D721Med (cell line): Measurements from ENCODE around the gene MBD3L2.
"Not testable (repeated sequence)": the region's sequence is repeated elsewhere in the genome, so short reads cannot be mapped to it uniquely, and the experiment has no call there.

Source experiments
- DNase-seq: peaks from one replicate; pipeline ENCODE4 v3.0.0; 2011; ENCODE audit warnings: low spot score; ENCODE audit not compliant: insufficient read length
- FAIRE-seq: peaks from 2 replicates; lab custom pipeline; 2011; peaks lifted over from hg19 to GRCh38; lab: Jason Lieb, UNC
- TF ChIP-seq, protein P1 (sequence below): IDR thresholded peaks from 2 replicates; pipeline ENCODE4 v1.5.1; 2012; ENCODE audit warnings: mild to moderate bottlenecking, control low read depth; ENCODE audit not compliant: insufficient read depth; ENCODE audit errors: missing control alignments

Gene MBD3L2

DNA sequence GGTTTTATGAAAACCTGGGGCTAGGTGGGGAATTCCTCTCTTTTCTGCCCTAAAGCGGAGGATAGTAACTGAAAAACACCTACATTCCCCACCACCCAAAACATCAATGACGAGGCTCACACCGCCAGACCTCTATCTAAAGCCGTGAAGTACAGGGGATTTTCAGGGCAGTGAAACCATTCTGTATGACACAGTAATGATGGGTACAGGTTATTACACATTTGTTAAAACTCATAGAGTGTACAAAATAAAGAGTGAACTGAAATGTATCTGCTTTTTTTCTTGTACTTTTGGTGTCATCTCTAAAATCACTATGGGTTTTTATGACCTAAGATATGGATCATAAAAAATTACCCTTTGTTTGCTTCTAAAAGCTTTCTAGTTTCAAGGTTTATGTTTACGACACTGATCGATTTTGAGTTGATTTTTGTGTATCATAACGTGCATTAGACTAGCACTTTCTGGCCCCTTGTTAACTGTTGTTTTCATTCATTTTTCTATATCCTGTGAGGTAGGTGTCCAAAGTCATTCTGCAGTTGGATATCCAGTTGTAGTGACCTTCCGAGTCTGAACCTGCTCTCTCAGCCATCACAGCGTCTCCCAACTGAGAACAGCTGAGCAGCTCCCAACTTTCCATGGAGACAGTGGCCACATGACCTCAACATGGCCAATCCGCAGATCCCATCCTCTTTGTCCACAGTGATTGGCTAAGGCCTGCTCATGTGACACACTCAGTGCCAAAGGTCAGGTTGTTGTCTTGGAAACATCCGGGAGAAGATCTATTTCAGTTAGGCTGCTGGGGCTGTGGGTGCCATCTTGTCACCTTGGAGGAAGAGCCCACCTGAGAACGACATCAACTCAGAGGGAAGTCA is 38.2 kb upstream of the MBD3L2 start:
- FAIRE-seq (no peak), DNase-seq (no peak)
- TF ChIP-seq, protein P1, sequence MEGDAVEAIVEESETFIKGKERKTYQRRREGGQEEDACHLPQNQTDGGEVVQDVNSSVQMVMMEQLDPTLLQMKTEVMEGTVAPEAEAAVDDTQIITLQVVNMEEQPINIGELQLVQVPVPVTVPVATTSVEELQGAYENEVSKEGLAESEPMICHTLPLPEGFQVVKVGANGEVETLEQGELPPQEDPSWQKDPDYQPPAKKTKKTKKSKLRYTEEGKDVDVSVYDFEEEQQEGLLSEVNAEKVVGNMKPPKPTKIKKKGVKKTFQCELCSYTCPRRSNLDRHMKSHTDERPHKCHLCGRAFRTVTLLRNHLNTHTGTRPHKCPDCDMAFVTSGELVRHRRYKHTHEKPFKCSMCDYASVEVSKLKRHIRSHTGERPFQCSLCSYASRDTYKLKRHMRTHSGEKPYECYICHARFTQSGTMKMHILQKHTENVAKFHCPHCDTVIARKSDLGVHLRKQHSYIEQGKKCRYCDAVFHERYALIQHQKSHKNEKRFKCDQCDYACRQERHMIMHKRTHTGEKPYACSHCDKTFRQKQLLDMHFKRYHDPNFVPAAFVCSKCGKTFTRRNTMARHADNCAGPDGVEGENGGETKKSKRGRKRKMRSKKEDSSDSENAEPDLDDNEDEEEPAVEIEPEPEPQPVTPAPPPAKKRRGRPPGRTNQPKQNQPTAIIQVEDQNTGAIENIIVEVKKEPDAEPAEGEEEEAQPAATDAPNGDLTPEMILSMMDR: no peak

- TF ChIP-seq, protein P1: no peak
- FAIRE-seq (no peak), DNase-seq (no peak)
These were observed 35.4 kb upstream of the MBD3L2 start for GRCh38 chr19:7013678-7014077.

- no peak for FAIRE-seq
- TF ChIP-seq, protein P1: no peak
- no peak for DNase-seq
These were observed 30.3 kb upstream of the MBD3L2 start for GRCh38 chr19:7018828-7019227.

DNA sequence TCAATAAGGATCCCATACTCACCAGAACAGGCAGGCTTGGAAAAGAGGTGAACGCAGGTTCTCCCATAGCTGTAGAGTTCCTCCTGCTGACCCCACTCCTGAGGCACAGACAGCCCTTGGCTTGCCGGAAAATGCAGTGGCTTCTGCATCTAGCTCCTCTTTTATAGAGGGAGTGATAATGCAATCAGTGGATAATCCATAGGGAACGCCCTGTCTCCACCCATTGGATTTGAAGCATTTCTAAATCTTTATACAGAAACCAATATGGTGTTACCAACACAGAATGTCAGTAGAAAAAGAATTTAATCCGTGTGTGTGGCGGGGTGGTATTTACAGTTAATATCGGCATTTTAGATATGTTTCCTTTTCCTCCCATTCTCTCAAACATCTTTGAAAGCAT is 27.8 kb upstream of the MBD3L2 start, which contains the start of gene MBD3L2B:
Gene MBD3L2B, minus strand, starts transcription at position 101 of the 400 bp plus-strand sequence. Its CDS starts 34 bp downstream, at position 67.
- not testable (repeated sequence) for DNase-seq, FAIRE-seq

DNA sequence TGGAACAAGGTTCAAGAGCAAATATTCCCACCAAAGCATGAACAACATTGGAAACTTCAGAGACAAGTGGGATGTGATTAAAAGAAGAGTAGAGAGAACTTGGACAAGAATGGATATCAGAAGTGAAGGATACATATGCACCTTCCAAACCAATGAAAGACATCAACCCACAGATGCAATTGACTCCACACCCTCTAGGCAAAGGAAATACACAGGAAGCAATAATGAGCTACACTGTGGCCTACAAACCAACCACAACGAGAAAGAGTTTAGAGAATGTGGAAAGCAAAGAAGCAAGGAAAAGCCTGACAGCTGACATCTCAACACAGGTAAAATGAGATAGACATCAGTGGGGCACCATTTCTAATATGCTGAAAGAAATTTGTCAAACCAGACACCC is 20.3 kb upstream of the MBD3L2 start:
- not testable (repeated sequence) for FAIRE-seq, DNase-seq

GRCh38 chr19:7030278-7030677 is 18.8 kb upstream of the MBD3L2 start, which contains the start of gene MBD3L5:
Gene MBD3L5 (plus strand): TSS chr19:7030578. CDS start chr19:7030612, 34 bp downstream.
- DNase-seq, FAIRE-seq: not testable (repeated sequence)

- DNase-seq, FAIRE-seq: not testable (repeated sequence)
These were observed 9.0 kb upstream of the MBD3L2 start, which contains the start of gene MBD3L4 for GRCh38 chr19:7040079-7040478. Gene MBD3L4 (minus strand): TSS chr19:7040179. CDS start chr19:7040144, 35 bp downstream.

DNA sequence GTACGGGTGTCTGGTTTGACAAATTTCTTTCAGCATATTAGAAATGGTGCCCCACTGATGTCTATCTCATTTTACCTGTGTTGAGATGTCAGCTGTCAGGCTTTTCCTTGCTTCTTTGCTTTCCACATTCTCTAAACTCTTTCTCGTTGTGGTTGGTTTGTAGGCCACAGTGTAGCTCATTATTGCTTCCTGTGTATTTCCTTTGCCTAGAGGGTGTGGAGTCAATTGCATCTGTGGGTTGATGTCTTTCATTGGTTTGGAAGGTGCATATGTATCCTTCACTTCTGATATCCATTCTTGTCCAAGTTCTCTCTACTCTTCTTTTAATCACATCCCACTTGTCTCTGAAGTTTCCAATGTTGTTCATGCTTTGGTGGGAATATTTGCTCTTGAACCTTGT is 7.6 kb upstream of the MBD3L2 start:
- not testable (repeated sequence) for DNase-seq, FAIRE-seq

GRCh38 chr19:7051421-7051820 is 2.3 kb downstream of the MBD3L2 start:
- FAIRE-seq, DNase-seq: not testable (repeated sequence)

DNA sequence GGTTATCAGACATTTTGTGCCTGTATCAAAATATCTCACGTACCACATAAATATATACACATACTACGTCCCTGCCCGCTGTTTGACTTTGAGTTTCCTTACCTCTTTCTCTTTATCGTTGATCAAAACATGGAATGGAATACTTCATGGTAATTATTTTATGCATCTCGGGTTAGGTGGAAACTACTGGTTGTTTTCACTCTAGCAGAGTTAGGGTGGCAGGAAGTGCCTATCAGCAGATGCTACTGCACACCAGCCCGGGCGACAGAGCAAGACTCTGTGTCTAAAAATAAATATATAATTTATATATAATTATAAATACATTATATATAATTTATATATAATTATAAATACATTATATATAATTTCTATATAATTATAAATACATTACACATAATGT is 3.8 kb downstream of the MBD3L2 start:
- FAIRE-seq, DNase-seq: not testable (repeated sequence)

DNA sequence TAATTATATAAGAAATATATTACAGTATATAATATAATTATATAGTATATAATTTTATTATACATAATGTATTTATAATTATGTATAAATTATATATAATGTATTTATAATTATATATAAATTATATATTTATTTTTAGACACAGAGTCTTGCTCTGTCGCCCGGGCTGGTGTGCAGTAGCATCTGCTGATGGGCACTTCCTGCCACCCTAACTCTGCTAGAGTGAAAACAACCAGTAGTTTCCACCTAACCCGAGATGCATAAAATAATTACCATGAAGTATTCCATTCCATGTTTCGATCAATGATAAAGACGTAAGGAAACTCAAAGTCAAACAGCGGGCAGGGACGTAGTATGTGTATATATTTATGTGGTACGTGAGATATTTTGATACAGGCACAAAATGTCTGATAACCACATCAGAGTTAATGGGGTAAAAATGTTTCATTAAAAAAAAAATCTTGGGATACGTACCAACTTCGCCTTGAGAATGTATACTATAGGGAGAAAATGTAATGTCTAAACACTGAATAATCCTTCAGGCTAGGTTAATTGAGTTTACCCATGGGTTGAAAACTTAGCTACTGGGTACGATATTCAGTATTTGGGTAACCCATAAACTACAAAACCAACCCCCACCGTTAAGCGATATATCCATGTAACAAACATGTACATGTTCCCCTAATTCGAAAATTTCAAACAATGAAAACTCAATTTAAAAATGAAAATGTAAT is 5.7 kb downstream of the MBD3L2 start:
- not testable (repeated sequence) for DNase-seq, FAIRE-seq

DNA sequence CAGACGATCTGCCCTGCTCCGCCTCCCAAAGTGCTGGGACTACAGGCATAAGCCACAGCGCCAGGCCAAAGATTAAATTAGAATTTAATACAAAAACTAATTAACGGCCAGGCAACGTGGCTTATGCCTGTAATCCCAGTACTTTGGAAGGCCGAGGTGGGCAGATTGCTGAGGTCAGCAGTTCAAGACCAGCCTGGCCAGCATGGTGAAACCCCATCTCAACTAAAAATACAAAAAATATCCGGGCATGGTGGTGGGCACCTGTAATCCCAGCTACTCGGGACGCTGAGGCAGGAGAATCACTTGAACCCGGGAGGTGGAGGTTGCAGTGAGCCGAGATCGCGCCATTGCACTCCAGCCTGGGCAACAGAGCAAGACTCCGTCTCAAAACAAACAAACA is 6.6 kb downstream of the MBD3L2 start:
- DNase-seq, FAIRE-seq: not testable (repeated sequence)

- not testable (repeated sequence) for DNase-seq, FAIRE-seq
These were observed 7.2 kb downstream of the MBD3L2 start for GRCh38 chr19:7056371-7056770.

- not testable (repeated sequence) for FAIRE-seq, DNase-seq
These were observed 9.5 kb downstream of the MBD3L2 start, which contains the start of gene MBD3L3 for GRCh38 chr19:7058576-7058975. Gene MBD3L3 (minus strand): TSS chr19:7058676. CDS start chr19:7058605, 71 bp downstream.

DNA sequence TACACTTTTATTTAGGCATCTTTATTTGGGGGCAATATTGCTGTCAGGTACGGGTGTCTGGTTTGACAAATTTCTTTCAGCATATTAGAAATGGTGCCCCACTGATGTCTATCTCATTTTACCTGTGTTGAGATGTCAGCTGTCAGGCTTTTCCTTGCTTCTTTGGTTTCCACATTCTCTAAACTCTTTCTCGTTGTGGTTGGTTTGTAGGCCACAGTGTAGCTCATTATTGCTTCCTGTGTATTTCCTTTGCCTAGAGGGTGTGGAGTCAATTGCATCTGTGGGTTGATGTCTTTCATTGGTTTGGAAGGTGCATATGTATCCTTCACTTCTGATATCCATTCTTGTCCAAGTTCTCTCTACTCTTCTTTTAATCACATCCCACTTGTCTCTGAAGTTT is 10.9 kb downstream of the MBD3L2 start:
- not testable (repeated sequence) for FAIRE-seq, DNase-seq
